ENCODE data around the gene ATF7.
"Not testable (repeated sequence)": the region's sequence is repeated elsewhere in the genome, so short reads cannot be mapped to it uniquely, and the experiment has no call there.

Gene ATF7

GRCh38 chr12:53567961-53568808 is 58.0 kb downstream of the ATF7 start:
- DNase-seq, result no peak

- DNase-seq, result not testable (repeated sequence)
These were observed 60.8 kb downstream of the ATF7 start for GRCh38 chr12:53565376-53565775.

- DNase-seq, result no peak
These were observed 61.2 kb downstream of the ATF7 start for GRCh38 chr12:53564941-53565340.

GRCh38 chr12:53564278-53564677 is 61.9 kb downstream of the ATF7 start:
- DNase-seq, result no peak

GRCh38 chr12:53563452-53564028 is 62.6 kb downstream of the ATF7 start:
- no peak for DNase-seq

GRCh38 chr12:53561590-53561953 is 64.6 kb downstream of the ATF7 start:
- no peak for DNase-seq

- DNase-seq, result no peak
These were observed 65.1 kb downstream of the ATF7 start for GRCh38 chr12:53560912-53561589.

- DNase-seq, result no peak
These were observed 65.8 kb downstream of the ATF7 start for GRCh38 chr12:53560351-53560750.

GRCh38 chr12:53558631-53559030 is 67.6 kb downstream of the ATF7 start:
- DNase-seq, result no peak

GRCh38 chr12:53552361-53553327 is 73.5 kb downstream of the ATF7 start:
- DNase-seq, result no peak

GRCh38 chr12:53551889-53552291 is 74.3 kb downstream of the ATF7 start:
- peak in 3 of 58 donors; percentile 7 to 25 (median 8) for DNase-seq

GRCh38 chr12:53550595-53550994 is 75.6 kb downstream of the ATF7 start:
- DNase-seq, result no peak

- DNase-seq, result not testable (repeated sequence)
These were observed 76.1 kb downstream of the ATF7 start for GRCh38 chr12:53550131-53550530.

GRCh38 chr12:53548354-53548753 is 77.8 kb downstream of the ATF7 start:
- DNase-seq, result not testable (repeated sequence)

- DNase-seq, result peak in 50 of 58 donors; percentile 2 to 79 (median 43)
These were observed 82.6 kb downstream of the ATF7 start for GRCh38 chr12:53543539-53543938.

GRCh38 chr12:53539526-53539925 is 86.7 kb downstream of the ATF7 start:
- no peak for DNase-seq

GRCh38 chr12:53538209-53538689 is 87.9 kb downstream of the ATF7 start:
- peak in 12 of 58 donors; percentile 4 to 75 (median 21) for DNase-seq

- DNase-seq, result no peak
These were observed 89.2 kb downstream of the ATF7 start for GRCh38 chr12:53536962-53537361.

- DNase-seq, result peak in 7 of 58 donors; percentile 7 to 21 (median 17)
These were observed 92.7 kb downstream of the ATF7 start for GRCh38 chr12:53533471-53533870.

- no peak for DNase-seq
These were observed 93.4 kb downstream of the ATF7 start for GRCh38 chr12:53532524-53533445.

Measured in anterior cingulate cortex (tissue), 58 donors.